ENCODE data around the gene AKAP8. TPM values are rescaled to one million over a fixed set of nuclear protein-coding genes. Genes with fewer than 3 reads are reported as not detected.
A peak's percentile ranks its signal among the peaks of the same experiment; 100 is the strongest.

AKAP8 gene
- total RNA-seq, 4 donors from 2014 or later: 28.8 to 53.1 (median 34.8) TPM

DNA sequence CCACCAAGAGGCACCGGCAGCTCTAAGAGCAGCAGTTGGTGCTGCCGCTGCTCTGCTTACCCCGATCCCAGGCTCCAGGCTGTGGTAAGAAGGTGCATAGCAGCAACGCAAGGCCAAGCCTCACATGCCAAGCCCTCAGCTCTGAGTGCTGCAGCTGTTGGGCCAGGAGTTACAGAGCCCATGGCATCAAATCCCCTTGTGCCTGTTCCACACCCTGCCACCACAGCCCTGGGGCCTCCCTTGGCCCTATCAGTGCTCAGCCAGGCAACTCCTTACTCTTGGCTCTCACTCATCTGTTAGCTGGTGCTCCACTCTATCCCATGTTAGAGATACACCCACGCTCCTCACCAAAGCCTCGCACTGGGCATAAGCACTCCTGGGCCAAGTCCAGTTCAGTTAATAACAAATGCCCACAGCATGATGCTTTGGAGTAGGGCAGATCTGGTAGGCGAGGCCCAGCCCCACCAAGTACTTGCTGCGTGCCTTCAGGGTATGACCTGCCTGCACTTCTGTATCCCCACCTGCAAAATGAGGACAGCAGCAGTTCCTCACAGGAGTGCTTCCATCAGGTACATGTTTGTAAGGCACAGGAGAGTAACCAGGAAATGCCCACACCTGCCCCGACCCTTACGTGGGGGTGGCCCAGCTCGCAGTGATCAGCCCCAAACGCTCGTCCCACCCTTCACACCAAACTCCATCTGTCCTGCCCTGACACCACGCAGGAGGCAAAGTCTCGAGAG lies 23.0 kb upstream of the AKAP8 start:
- no peak overlapping the region for H3K4me3 ChIP-seq (ENCODE audit: low read depth, poor library complexity, severe bottlenecking)
- no peak for TF ChIP-seq POLR2A (IDR thresholded peaks at IDR 0.05)
- intact Hi-C loops (cut with DNase I; ENCODE audit: low total_unique reads): no loop called here
- WGBS, 2 donors: 86 to 89% methylated on average over 14 to 15 of the region's 15 CpGs
- DNase-seq (ENCODE audit: low spot score in 2 of 2): no peak

GRCh38 chr19:15401397-15401710 lies 21.8 kb upstream of the AKAP8 start:
- intact Hi-C loops (cut with DNase I; ENCODE audit: low total_unique reads): no loop called here
- no peak for DNase-seq (ENCODE audit: low spot score in 2 of 2)
- TF ChIP-seq POLR2A (IDR thresholded peaks at IDR 0.05): no peak
- no peak for TF ChIP-seq CTCF (IDR thresholded peaks at IDR 0.05)
- H3K4me3 ChIP-seq (ENCODE audit: low read depth, poor library complexity, severe bottlenecking): no peak overlapping the region
- WGBS, 2 donors: 95 to 97% methylated on average over 17 of the region's 17 CpGs

- peak in 1 of 2 donors; percentile 81 for DNase-seq (ENCODE audit: low spot score in 2 of 2)
- intact Hi-C loops (cut with DNase I; ENCODE audit: low total_unique reads): no loop called here
- TF ChIP-seq POLR2A (IDR thresholded peaks at IDR 0.05) (no peak), CTCF (IDR thresholded peaks at IDR 0.05) (no peak)
- no peak overlapping the region for H3K4me3 ChIP-seq (ENCODE audit: low read depth, poor library complexity, severe bottlenecking)
- WGBS, 2 donors: 85 to 86% methylated on average over 26 to 28 of the region's 29 CpGs
These were observed 21.2 kb upstream of the AKAP8 start for GRCh38 chr19:15400521-15401396.

- intact Hi-C loops (cut with DNase I; ENCODE audit: low total_unique reads): no loop called here
- 92 to 98% methylated on average over 14 of the region's 14 CpGs for WGBS, 2 donors
- TF ChIP-seq CTCF (IDR thresholded peaks at IDR 0.05): no peak
- TF ChIP-seq POLR2A (IDR thresholded peaks at IDR 0.05): no peak
- H3K4me3 ChIP-seq (ENCODE audit: low read depth, poor library complexity, severe bottlenecking): no peak overlapping the region
- DNase-seq (ENCODE audit: low spot score in 2 of 2): peak in 1 of 2 donors; percentile 76
These were observed 20.0 kb upstream of the AKAP8 start for GRCh38 chr19:15399635-15400034.

- intact Hi-C loops (cut with DNase I; ENCODE audit: low total_unique reads): no loop called here
- 94 to 98% methylated on average over 8 of the region's 8 CpGs for WGBS, 2 donors
- H3K4me3 ChIP-seq (ENCODE audit: low read depth, poor library complexity, severe bottlenecking): no peak overlapping the region
- no peak for DNase-seq (ENCODE audit: low spot score in 2 of 2)
- TF ChIP-seq POLR2A (IDR thresholded peaks at IDR 0.05) (no peak), CTCF (IDR thresholded peaks at IDR 0.05) (no peak)
These were observed 19.6 kb upstream of the AKAP8 start for GRCh38 chr19:15399234-15399515.

DNA sequence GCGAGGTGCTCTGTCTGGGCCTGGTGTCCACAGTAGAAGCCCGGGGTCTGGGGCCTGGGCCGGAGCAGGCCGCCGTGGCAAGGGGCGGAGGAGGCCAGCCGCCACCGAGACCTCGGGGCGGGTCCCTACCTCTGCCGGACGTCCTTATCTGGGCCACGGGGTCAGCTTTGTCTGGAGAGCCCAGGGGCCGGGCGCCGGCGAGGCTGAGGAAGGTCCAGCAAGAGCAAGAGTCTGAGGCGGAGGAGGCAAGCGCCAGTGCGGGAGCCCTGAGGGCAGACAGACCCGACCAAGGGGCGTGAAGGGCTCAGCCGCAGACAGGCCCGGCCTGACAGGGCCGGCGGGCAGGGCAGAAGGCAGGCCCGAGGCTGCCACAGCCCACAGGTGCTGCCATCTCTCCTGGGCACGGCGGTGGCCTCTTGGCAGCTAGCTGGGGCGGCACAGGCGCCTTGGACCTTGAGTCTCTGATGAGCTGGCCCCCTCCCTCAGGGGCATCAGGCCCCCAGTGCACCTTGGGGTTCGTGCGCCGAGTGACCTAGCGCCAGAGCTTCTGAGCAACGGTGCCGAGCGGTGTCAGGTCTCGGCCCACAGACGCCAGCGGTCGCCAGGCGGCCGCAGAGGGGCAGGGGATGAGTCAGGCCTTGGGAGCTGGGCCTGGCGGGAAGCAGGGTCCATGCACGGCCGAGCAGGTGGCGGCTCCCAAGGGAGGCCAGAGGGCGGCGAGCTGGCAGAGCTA lies 19.1 kb upstream of the AKAP8 start:
- WGBS, 2 donors: 90 to 91% methylated on average over 49 to 50 of the region's 50 CpGs
- no peak overlapping the region for H3K4me3 ChIP-seq (ENCODE audit: low read depth, poor library complexity, severe bottlenecking)
- intact Hi-C loops (cut with DNase I; ENCODE audit: low total_unique reads): no loop called here
- TF ChIP-seq POLR2A (IDR thresholded peaks at IDR 0.05) (no peak), CTCF (IDR thresholded peaks at IDR 0.05) (no peak)
- peak in 1 of 2 donors; percentile 80 for DNase-seq (ENCODE audit: low spot score in 2 of 2)
